ENCODE results near the gene DNAJB8. TPM values are rescaled to one million over a fixed set of nuclear protein-coding genes. Genes with fewer than 3 reads are reported as not detected.

Gene DNAJB8
- total RNA-seq, 1 experiment from 2014 or later, result not detected

- Histone ChIP-seq H3K36me3 (ENCODE audit: control insufficient read depth, insufficient read depth, low read length) (no peaks in the 10 kb centered on the region; the same call in 1 of the 2 replicates), H3K27me3 (replicated peaks; ENCODE audit: control insufficient read depth, insufficient read depth, low read length) (no peaks in the 10 kb centered on the region), H3K9me3 (no peaks in the 10 kb centered on the region), H3K4me1 (peaks cover 8% of the 10 kb centered on the region), H3K4me3 (ENCODE audit: low read depth, low read length) (no peak overlapping the region)
- ChIA-PET POLR2A (no interaction called here), CTCF (interaction anchor here (1.0 to 1.1 kb wide), 2 partner anchors 62 to 69 kb away, joined by 3 read pairs; no protein-coding TSS in a partner anchor)
- BruUV-seq (replicated peaks), result no TSS peak
- H3K9me3 Mint-ChIP-seq (ENCODE audit: unreplicated experiment), result no peaks in the 10 kb centered on the region
- TF ChIP-seq CTCF (IDR thresholded peaks at IDR 0.05; ENCODE audit: insufficient read depth in 1 of 2, low read depth in 1 of 2, low read length in 1 of 2, severe bottlenecking in 1 of 2, unreplicated experiment in 1 of 2), result no peak
- H3K27ac Mint-ChIP-seq (ENCODE audit: unreplicated experiment), result no peak overlapping the region
- H3K36me3 Mint-ChIP-seq (ENCODE audit: insufficient read depth, unreplicated experiment), result peaks cover 6% of the 10 kb centered on the region
- no peaks in the 10 kb centered on the region for H3K27me3 Mint-ChIP-seq (ENCODE audit: insufficient read depth, unreplicated experiment)
- peaks cover 12% of the 10 kb centered on the region for H3K4me1 Mint-ChIP-seq (ENCODE audit: low read depth, unreplicated experiment)
- no peak for DNase-seq
- intact Hi-C loops (cut with micrococcal nuclease; ENCODE audit: unreplicated experiment), result loop anchor here (2.0 to 10.0 kb wide), 4 partner anchors 61 to 157 kb away; no protein-coding TSS in a partner anchor
- H3K4me3 Mint-ChIP-seq (ENCODE audit: unreplicated experiment), result no peak overlapping the region
Observed at GRCh38 chr3:128427872-128428822, 38.5 kb downstream of the DNAJB8 start.

- intact Hi-C loops (cut with micrococcal nuclease; ENCODE audit: unreplicated experiment), result loop anchor here (2.0 to 10.0 kb wide), 4 partner anchors 61 to 157 kb away; no protein-coding TSS in a partner anchor
Observed at GRCh38 chr3:128427175-128427857, 39.4 kb downstream of the DNAJB8 start.

More at GRCh38 chr3:128427175-128427857, 39.4 kb downstream of the DNAJB8 start:
- Histone ChIP-seq H3K4me3 (ENCODE audit: low read depth, low read length) (no peak overlapping the region), H3K27me3 (replicated peaks; ENCODE audit: control insufficient read depth, insufficient read depth, low read length) (no peaks in the 10 kb centered on the region), H3K36me3 (ENCODE audit: control insufficient read depth, insufficient read depth, low read length) (no peaks in the 10 kb centered on the region; the same call in 1 of the 2 replicates), H3K9me3 (no peaks in the 10 kb centered on the region), H3K4me1 (peaks cover 3% of the 10 kb centered on the region)
- no peak for DNase-seq
- Mint-ChIP-seq H3K4me3 (ENCODE audit: unreplicated experiment) (no peak overlapping the region), H3K4me1 (ENCODE audit: low read depth, unreplicated experiment) (peaks cover 10% of the 10 kb centered on the region), H3K9me3 (ENCODE audit: unreplicated experiment) (no peaks in the 10 kb centered on the region), H3K36me3 (ENCODE audit: insufficient read depth, unreplicated experiment) (peaks cover 4% of the 10 kb centered on the region), H3K27ac (ENCODE audit: unreplicated experiment) (no peak overlapping the region), H3K27me3 (ENCODE audit: insufficient read depth, unreplicated experiment) (no peaks in the 10 kb centered on the region)
- BruUV-seq (replicated peaks), result no TSS peak
- no peak for TF ChIP-seq CTCF (IDR thresholded peaks at IDR 0.05; ENCODE audit: insufficient read depth in 1 of 2, low read depth in 1 of 2, low read length in 1 of 2, severe bottlenecking in 1 of 2, unreplicated experiment in 1 of 2)
- ChIA-PET POLR2A (no interaction called here), CTCF (interaction anchor here (0.6 to 1.1 kb wide), 3 partner anchors 62 to 72 kb away, joined by 3 to 4 read pairs (median 3); no protein-coding TSS in a partner anchor)

All from Caco-2 (cell line).